GM12891 (cell line): ENCODE results near the gene EBF3.

Source experiments
- POLR2A ChIP-seq: IDR thresholded peaks from 2 replicates; pipeline ENCODE4 v1.6.1; 2011; ENCODE audit warnings: low read depth, low read length, control low read depth
- POLR2AphosphoS5 ChIP-seq: IDR thresholded peaks from 2 replicates; pipeline ENCODE4 v1.6.1; 2011; ENCODE audit warnings: low read depth, low read length, control low read depth

DNA sequence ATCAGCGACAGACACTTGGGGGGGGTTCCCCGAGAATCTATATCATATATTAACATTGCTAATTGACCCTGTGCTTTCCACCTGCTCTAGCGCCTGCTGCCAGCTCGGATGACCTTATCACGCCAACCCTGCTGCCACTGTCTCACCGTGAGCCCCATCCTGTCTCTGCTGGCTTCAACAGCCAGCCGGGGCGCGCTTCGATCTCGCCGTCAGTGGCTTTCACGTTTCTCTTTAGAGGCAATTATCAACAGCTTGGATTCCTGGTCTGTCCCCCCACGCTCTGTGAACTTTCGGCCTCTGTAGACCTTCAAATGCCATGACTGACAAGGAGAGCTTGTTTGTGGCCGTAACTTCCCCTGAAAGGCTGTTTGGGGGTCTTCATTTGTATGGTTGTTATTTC, 123.0 kb downstream of the EBF3 start:
- no peak for TF ChIP-seq POLR2AphosphoS5
- no peak for TF ChIP-seq POLR2A
